GM21447 (cell line): ENCODE data around the gene CACNA1D.

Experiments
- ATAC-seq: cut with Tn5 transposase; IDR thresholded peaks from one replicate; pipeline ENCODE4 v1.9.1; 2021; ENCODE audit not compliant: unreplicated experiment

Gene CACNA1D

DNA sequence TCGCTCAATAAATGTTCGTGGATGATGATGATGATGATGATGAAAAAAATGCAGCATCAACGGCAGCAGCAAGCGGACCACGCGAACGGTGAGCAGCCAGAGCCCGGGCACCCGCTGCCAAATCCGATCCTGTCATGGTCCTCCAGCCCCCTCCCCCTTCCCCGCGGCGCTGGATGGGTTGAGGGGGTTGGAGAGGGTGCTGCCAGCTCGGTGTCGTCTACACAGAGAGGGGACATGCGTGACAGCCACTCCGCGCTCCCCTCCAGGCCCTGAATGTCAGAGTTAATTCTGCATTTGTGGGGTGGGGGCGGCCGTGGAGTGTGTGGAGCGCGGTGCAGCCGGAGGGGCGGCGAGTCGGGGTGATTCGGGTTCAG lies 722 bp downstream of the CACNA1D start:
- no peak for ATAC-seq

GRCh38 chr3:53495520-53496391 lies 1.3 kb downstream of the CACNA1D start:
- no peak for ATAC-seq

- ATAC-seq, result no peak
Observed at GRCh38 chr3:53496392-53496670, 1.9 kb downstream of the CACNA1D start.

DNA sequence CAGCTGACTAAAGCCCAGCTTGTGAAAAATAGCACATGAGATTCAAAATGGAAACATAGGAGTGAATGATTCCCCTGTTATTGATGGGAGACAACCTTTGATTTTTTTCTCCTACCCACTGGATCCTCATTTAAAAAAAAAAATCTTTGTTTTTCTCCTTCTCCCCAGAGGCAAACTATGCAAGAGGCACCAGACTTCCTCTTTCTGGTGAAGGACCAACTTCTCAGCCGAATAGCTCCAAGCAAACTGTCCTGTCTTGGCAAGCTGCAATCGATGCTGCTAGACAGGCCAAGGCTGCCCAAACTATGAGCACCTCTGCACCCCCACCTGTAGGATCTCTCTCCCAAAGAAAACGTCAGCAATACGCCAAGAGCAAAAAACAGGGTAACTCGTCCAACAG lies 2.6 kb downstream of the CACNA1D start:
- ATAC-seq, result no peak

GRCh38 chr3:53498806-53499641 lies 4.6 kb downstream of the CACNA1D start:
- ATAC-seq, result no peak

- no peak for ATAC-seq
Observed at GRCh38 chr3:53500165-53500777, 5.9 kb downstream of the CACNA1D start.

- no peak for ATAC-seq
Observed at GRCh38 chr3:53501178-53501577, 6.8 kb downstream of the CACNA1D start.

DNA sequence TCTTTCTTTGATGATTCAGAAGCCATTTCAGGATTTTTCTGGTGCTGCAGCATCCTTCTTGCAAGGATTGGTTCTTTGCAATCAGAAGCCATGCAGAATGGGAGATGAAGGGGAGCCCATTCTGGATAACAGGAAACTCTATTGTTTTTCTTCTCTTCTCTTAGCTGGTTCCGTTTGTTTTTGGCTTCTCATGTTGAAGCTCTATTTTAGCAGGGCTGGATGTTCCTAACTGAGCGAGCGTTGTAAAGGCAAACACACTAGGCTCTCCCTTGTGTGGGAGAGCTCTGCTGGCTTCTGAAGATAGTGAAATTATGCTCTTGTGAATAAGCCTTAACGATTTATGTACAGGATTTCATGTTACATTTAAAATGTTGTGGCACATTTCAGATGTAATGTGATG lies 8.3 kb downstream of the CACNA1D start:
- ATAC-seq, result no peak

- ATAC-seq, result no peak
Observed at GRCh38 chr3:53503195-53503594, 8.8 kb downstream of the CACNA1D start.

- ATAC-seq, result no peak
Observed at GRCh38 chr3:53506110-53506762, 11.8 kb downstream of the CACNA1D start.

- ATAC-seq, result no peak
Observed at GRCh38 chr3:53506763-53507145, 12.3 kb downstream of the CACNA1D start.

GRCh38 chr3:53509494-53509893 lies 15.1 kb downstream of the CACNA1D start:
- no peak for ATAC-seq

GRCh38 chr3:53510508-53510907 lies 16.1 kb downstream of the CACNA1D start:
- ATAC-seq, result no peak

DNA sequence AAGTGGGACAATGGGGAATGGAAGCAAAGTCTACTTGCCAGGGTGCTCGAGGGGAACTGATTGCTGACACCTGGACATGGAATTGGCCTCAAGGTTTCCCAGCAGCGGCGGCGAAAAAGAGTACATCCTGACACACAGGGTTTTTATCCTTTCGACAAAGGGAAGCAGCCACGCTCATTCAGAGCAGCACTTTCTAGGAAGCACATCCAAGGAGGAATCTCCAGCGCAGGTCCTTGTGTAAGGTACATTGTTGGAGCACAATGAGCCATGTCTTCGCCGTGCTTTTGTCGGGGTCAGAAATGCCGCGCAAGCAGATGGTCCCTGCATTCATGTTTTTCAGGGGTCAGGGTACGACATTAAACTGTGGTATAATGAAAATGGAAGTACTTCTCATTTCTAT lies 16.8 kb downstream of the CACNA1D start:
- ATAC-seq, result no peak

- no peak for ATAC-seq
Observed at GRCh38 chr3:53513556-53514190, 19.3 kb downstream of the CACNA1D start.

GRCh38 chr3:53516339-53516738 lies 21.9 kb downstream of the CACNA1D start:
- ATAC-seq, result no peak

GRCh38 chr3:53518495-53518981 lies 24.1 kb downstream of the CACNA1D start:
- no peak for ATAC-seq

- ATAC-seq, result no peak
Observed at GRCh38 chr3:53519065-53519709, 24.8 kb downstream of the CACNA1D start.

DNA sequence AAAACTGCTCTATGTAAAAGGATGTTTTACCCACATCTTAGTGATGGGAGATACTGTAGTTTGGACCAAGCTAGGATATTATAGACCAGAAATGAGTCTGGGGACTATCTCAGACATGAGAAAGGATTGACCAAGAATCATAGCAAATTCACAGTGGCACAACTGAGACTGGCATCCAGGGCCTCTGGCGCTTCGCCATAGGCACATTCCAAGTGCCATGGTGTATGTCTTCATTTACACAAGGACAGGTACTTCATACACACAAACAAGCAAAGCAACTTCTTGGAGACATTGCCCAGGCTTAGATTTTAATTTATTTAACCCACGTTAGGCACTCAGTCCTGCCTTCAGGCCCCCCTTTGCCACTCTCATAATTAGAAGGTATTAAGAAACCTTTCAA lies 28.9 kb downstream of the CACNA1D start:
- no peak for ATAC-seq

- ATAC-seq, result no peak
Observed at GRCh38 chr3:53524566-53524965, 30.2 kb downstream of the CACNA1D start.
